Measurements from ENCODE around the gene COPB1.

- TF ChIP-seq CTCF (IDR thresholded peaks at IDR 0.05) (no peak), POLR2A (IDR thresholded peaks at IDR 0.05) (no peak), EP300 (IDR thresholded peaks at IDR 0.05) (no peak), POLR2AphosphoS5 (IDR thresholded peaks at IDR 0.05) (no peak)
These were observed 442 bp downstream of the COPB1 start for GRCh38 chr11:14499178-14499559.
